Ascending aorta (tissue), 2 donors: ENCODE measurements around the gene VENTX. TPM values are rescaled to one million over a fixed set of nuclear protein-coding genes. Genes with fewer than 3 reads are reported as not detected.

Experiments
- DNase-seq, 2 donors: peaks; one replicate each; pipeline ENCODE4 v3.0.0-alpha.2; 2019; ENCODE audit warnings: low spot score in 2 of 2
- H3K27ac ChIP-seq, 2 donors: fragments of 200-600 bp; sonication (generic); one replicate each; pipeline ENCODE4 v1.5.1; 2016 to 2017; ENCODE audit warnings: mild to moderate bottlenecking in 1 of 2
- H3K27me3 ChIP-seq: fragments of 200-600 bp; sonication (generic); one replicate; pipeline ENCODE4 v1.5.1; 2017
- H3K36me3 ChIP-seq, 2 donors: fragments of 200-600 bp; sonication (generic); one replicate each; pipeline ENCODE4 v1.5.1; 2016
- H3K4me1 ChIP-seq, 2 donors: fragments of 200-600 bp; sonication (generic); one replicate each; pipeline ENCODE4 v1.5.1; 2016 to 2017; ENCODE audit warnings: mild to moderate bottlenecking in 1 of 2
- H3K4me3 ChIP-seq, 2 donors: fragments of 200-600 bp; sonication (generic); one replicate each; pipeline ENCODE4 v1.5.1; 2016 to 2017; ENCODE audit warnings: mild to moderate bottlenecking in 1 of 2
- H3K9me3 ChIP-seq, 2 donors: fragments of 200-600 bp; sonication (generic); one replicate each; pipeline ENCODE4 v1.5.1; 2016
- CTCF ChIP-seq, 3 experiments: fragments of 200-600 bp in 2 of 3; fragments of 450-650 bp in 1 of 3; sonication (generic) in 2 of 3; IDR thresholded peaks; one replicate each; pipeline ENCODE4 v1.5.1; 2016 to 2019; ENCODE audit warnings: antibody characterized with exemption in 3 of 3, mild to moderate bottlenecking in 1 of 3, moderate library complexity in 1 of 3
- intact Hi-C: fragments of 100-400 bp; cut with DNase I; formaldehyde crosslinking; loops from one replicate; pipeline ENCODE4 v1.15.1; 2023
- total RNA-seq: library from RNA; depleted of rRNA; stranded (reverse); fragments of >200 nt; gene quantifications from one replicate; pipeline ENCODE4 v1.1.0, GENCODE V29; 2016

Gene VENTX
- total RNA-seq, 1 donor from 2014 or later: 1.5 TPM

GRCh38 chr10:133242611-133243356 lies 5.1 kb downstream of the VENTX start:
- intact Hi-C loops: no loop called here
- H3K9me3 ChIP-seq: no peaks in the 10 kb centered on the region
- H3K27me3 ChIP-seq: peaks cover 3% of the 10 kb centered on the region
- no peak for DNase-seq
- H3K27ac ChIP-seq: no peak overlapping the region
- TF ChIP-seq CTCF (IDR thresholded peaks at IDR 0.05): no peak
- H3K4me1 ChIP-seq: no peaks in the 10 kb centered on the region
- H3K36me3 ChIP-seq: no peaks in the 10 kb centered on the region
- no peak overlapping the region for H3K4me3 ChIP-seq

- H3K27ac ChIP-seq: no peak overlapping the region
- intact Hi-C loops: no loop called here
- H3K36me3 ChIP-seq: no peaks in the 10 kb centered on the region
- TF ChIP-seq CTCF (IDR thresholded peaks at IDR 0.05): no peak
- H3K9me3 ChIP-seq: no peaks in the 10 kb centered on the region
- H3K4me1 ChIP-seq: no peaks in the 10 kb centered on the region
- H3K4me3 ChIP-seq: no peak overlapping the region
- no peak for DNase-seq
- no peaks in the 10 kb centered on the region for H3K27me3 ChIP-seq
These were observed 5.9 kb downstream of the VENTX start for GRCh38 chr10:133243593-133243992.

GRCh38 chr10:133245439-133246235 lies 8.0 kb downstream of the VENTX start:
- DNase-seq: no peak
- Histone ChIP-seq H3K4me3 (no peak overlapping the region), H3K27me3 (no peaks in the 10 kb centered on the region), H3K4me1 (no peaks in the 10 kb centered on the region), H3K27ac (no peak overlapping the region), H3K9me3 (no peaks in the 10 kb centered on the region), H3K36me3 (no peaks in the 10 kb centered on the region)
- TF ChIP-seq CTCF (IDR thresholded peaks at IDR 0.05): no peak
- intact Hi-C loops: no loop called here

GRCh38 chr10:133246236-133246626 lies 8.6 kb downstream of the VENTX start:
- Histone ChIP-seq H3K27ac (no peak overlapping the region), H3K9me3 (no peaks in the 10 kb centered on the region), H3K4me1 (no peaks in the 10 kb centered on the region), H3K27me3 (no peaks in the 10 kb centered on the region), H3K36me3 (no peaks in the 10 kb centered on the region), H3K4me3 (no peak overlapping the region)
- no peak for TF ChIP-seq CTCF (IDR thresholded peaks at IDR 0.05)
- intact Hi-C loops: no loop called here
- DNase-seq: no peak

GRCh38 chr10:133247681-133248333 lies 10.2 kb downstream of the VENTX start:
- intact Hi-C loops: no loop called here
- no peaks in the 10 kb centered on the region for H3K9me3 ChIP-seq
- no peak for DNase-seq
- peak overlapping the region in 1 of 2 donors; percentile 33 for H3K4me3 ChIP-seq
- H3K4me1 ChIP-seq: no peaks in the 10 kb centered on the region
- H3K36me3 ChIP-seq: no peaks in the 10 kb centered on the region
- no peak for TF ChIP-seq CTCF (IDR thresholded peaks at IDR 0.05)
- peaks cover 3% of the 10 kb centered on the region for H3K27me3 ChIP-seq
- no peak overlapping the region for H3K27ac ChIP-seq
